ENCODE measurements around the gene PTPRK. TPM values are rescaled to one million over a fixed set of nuclear protein-coding genes. Genes with fewer than 3 reads are reported as not detected.

The PTPRK gene
- total and polyA plus RNA-seq, 2 of the 13 experiments (the other 11 are each of a cell fraction or from before 2014, with no cell fraction given) = 43.6 to 98.3 TPM

- TF ChIP-seq CHCHD3 (CRISPR knock-in tag; IDR thresholded peaks at IDR 0.05) (no peak), ZNF639 (CRISPR knock-in tag; conservative IDR thresholded peaks at IDR 0.05) (peak; percentile 80), ATF4 (CRISPR knock-in tag; IDR thresholded peaks at IDR 0.05) (0 out of 4 replicates have a peak, but pooled peaks of 1 of the 2 experiments have one; percentile 6), ZNF83 (CRISPR knock-in tag; IDR thresholded peaks at IDR 0.05; ENCODE audit: borderline replicate concordance) (no peak), KMT2A (CRISPR knock-in tag; IDR thresholded peaks at IDR 0.05) (peak; percentile 93), MXI1 (IDR thresholded peaks at IDR 0.05; ENCODE audit: borderline replicate concordance, low read depth, low read length) (peak; percentile 73; the same call in 1 of the 3 replicates), ZNF335 (CRISPR knock-in tag; IDR thresholded peaks at IDR 0.05) (0 out of 2 replicates have a peak, but pooled peaks have one; percentile 8), ZFYVE20 (CRISPR knock-in tag; IDR thresholded peaks at IDR 0.05; ENCODE audit: borderline replicate concordance, low read depth) (0 out of 2 replicates have a peak, but pooled peaks have one; percentile 77), ZNF552 (CRISPR knock-in tag; IDR thresholded peaks at IDR 0.05; ENCODE audit: borderline replicate concordance) (0 out of 2 replicates have a peak, but pooled peaks have one; percentile 2), ZFX (CRISPR knock-in tag; IDR thresholded peaks at IDR 0.05; ENCODE audit: low read depth) (peak; percentile 78), MATR3 (CRISPR knock-in tag; IDR thresholded peaks at IDR 0.05) (no peak), ZNF30 (CRISPR knock-in tag; IDR thresholded peaks at IDR 0.05) (no peak), SAP130 (CRISPR knock-in tag; IDR thresholded peaks at IDR 0.05; ENCODE audit: low read depth) (peak; percentile 76), SMYD3 (CRISPR knock-in tag; IDR thresholded peaks at IDR 0.05) (peak; percentile 11; the same call in 1 of the 2 replicates), EZH2 (conservative IDR thresholded peaks at IDR 0.05; ENCODE audit: low read depth, low read length) (no peak), ZSCAN29 (CRISPR knock-in tag; conservative IDR thresholded peaks at IDR 0.05) (peak; percentile 55; the same call in 1 of the 2 replicates), MTA1 (CRISPR knock-in tag; IDR thresholded peaks at IDR 0.05; ENCODE audit: borderline replicate concordance) (no peak; the same call in 1 of the 2 replicates), MED8 (CRISPR knock-in tag; IDR thresholded peaks at IDR 0.05; ENCODE audit: insufficient replicate concordance) (no peak), ZFP36L1 (CRISPR knock-in tag; IDR thresholded peaks at IDR 0.05) (0 out of 2 replicates have a peak, but pooled peaks have one; percentile 6), ZNF556 (CRISPR knock-in tag; IDR thresholded peaks at IDR 0.05; ENCODE audit: borderline replicate concordance) (peak; percentile 92; the same call in 1 of the 2 replicates), REST (IDR thresholded peaks at IDR 0.05; ENCODE audit: borderline replicate concordance in 1 of 2, low read depth in 1 of 2, low read length in 2 of 2) (peak in 1 of 2 experiments; percentile 72; a peak in 1 of 4 replicates)
Observed at GRCh38 chr6:128520436-128521281, at the start of gene PTPRK (continued).

Measured in HepG2 (cell line).